ENCODE results near the gene HPCAL4. TPM values are rescaled to one million over a fixed set of nuclear protein-coding genes. Genes with fewer than 3 reads are reported as not detected.

The HPCAL4 gene
- polyA plus RNA-seq, 1 experiment: not detected

DNA sequence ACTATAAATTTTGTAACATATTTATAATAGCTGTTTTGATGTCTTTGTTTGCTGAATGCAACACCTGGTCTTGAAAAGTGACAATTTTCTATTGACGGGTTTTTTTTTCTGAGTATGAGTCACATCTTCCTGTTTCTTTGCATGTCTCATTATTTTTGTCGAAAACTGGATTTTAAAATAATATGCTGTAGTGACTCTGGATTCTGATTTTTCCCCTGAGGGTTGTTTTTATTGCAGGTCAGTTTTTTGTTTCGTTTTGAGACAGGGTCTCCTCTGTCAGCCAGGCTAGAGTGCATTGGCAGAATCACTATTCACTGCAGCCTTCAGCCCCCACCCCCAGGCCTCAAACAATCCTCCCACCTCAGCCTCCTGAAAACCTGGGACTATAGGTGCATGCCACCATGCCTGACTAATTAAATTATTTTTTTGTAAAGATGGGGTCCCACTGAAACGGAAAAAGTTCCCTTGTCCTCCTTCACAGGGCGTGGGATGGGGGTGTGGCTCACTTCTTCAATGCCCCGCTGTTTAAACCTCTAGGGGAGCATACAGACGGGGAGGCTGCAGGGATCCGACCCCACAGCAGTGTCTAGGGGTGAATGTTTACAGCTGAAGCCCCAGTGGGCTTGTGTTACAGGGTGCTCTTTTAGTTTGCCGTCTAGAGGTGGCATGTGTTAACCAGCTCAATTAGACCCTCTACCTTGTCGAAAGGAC lies 36.1 kb upstream of the HPCAL4 start:
- Histone ChIP-seq H3K27me3 (ENCODE audit: control insufficient read depth, insufficient read depth, low read length) (peaks cover 34% of the 10 kb centered on the region), H3K4me3 (ENCODE audit: low read depth, low read length) (no peak overlapping the region), H3K9me3 (ENCODE audit: control insufficient read depth, insufficient read depth, low read length) (no peaks in the 10 kb centered on the region), H3K27ac (ENCODE audit: low read depth, low read length) (no peak overlapping the region)
- ChIA-PET POLR2A (no interaction called here), CTCF (no interaction called here)
- TF ChIP-seq, protein P1, sequence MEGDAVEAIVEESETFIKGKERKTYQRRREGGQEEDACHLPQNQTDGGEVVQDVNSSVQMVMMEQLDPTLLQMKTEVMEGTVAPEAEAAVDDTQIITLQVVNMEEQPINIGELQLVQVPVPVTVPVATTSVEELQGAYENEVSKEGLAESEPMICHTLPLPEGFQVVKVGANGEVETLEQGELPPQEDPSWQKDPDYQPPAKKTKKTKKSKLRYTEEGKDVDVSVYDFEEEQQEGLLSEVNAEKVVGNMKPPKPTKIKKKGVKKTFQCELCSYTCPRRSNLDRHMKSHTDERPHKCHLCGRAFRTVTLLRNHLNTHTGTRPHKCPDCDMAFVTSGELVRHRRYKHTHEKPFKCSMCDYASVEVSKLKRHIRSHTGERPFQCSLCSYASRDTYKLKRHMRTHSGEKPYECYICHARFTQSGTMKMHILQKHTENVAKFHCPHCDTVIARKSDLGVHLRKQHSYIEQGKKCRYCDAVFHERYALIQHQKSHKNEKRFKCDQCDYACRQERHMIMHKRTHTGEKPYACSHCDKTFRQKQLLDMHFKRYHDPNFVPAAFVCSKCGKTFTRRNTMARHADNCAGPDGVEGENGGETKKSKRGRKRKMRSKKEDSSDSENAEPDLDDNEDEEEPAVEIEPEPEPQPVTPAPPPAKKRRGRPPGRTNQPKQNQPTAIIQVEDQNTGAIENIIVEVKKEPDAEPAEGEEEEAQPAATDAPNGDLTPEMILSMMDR (IDR thresholded peaks at IDR 0.05; ENCODE audit: low read depth, low read length): no peak
- DNase-seq (ENCODE audit: low read depth, low spot score): no peak

DNA sequence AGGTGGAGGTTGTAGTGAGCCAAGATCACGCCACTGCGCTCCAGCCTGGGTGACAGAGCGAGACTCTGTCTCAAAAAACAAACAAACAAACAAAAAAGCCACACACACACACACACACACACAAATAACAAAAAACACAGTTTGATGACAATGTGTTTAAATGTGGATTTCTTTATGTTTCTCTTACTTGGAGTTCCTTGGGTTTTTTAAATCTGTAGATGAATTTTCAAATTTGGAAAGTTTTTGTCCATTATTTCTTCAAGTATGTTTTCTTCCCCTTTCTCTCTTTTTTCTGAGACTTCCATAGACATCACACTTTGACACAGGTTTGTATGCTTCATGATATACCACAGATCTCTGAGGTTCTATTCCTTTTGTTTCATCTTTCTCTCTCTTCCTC lies 35.4 kb upstream of the HPCAL4 start:
- no peak overlapping the region for H3K4me3 ChIP-seq (ENCODE audit: low read depth, low read length)
- H3K27me3 ChIP-seq (ENCODE audit: control insufficient read depth, insufficient read depth, low read length): peaks cover 34% of the 10 kb centered on the region
- no peak overlapping the region for H3K27ac ChIP-seq (ENCODE audit: low read depth, low read length)
- H3K9me3 ChIP-seq (ENCODE audit: control insufficient read depth, insufficient read depth, low read length): no peaks in the 10 kb centered on the region
- TF ChIP-seq, protein P1 (IDR thresholded peaks at IDR 0.05; ENCODE audit: low read depth, low read length): no peak
- DNase-seq (ENCODE audit: low read depth, low spot score): no peak
- ChIA-PET CTCF (interaction anchor here (1.7 to 2.4 kb wide), 2 partner anchors 12 to 121 kb away, joined by 5 to 13 read pairs; partner anchors contain the start of gene PPIE), POLR2A (no interaction called here)

DNA sequence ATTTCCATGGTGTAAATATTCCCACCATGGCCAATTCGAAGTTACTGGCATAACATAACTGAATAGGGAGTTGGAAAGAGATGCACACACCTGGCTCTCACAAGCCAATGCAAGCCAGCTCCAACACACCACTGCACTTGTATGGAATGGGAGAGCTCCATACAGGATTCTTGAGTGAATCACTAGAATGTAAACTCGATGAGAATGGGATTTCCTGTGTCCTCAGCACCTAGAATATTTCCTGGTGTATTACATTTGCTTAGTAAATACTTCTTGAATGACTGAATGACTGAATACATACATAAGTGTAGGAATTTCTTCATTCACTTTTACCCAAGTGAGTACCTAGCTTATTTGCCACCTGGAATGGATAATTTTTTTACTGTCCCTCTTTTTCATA lies 31.3 kb upstream of the HPCAL4 start:
- Histone ChIP-seq H3K9me3 (ENCODE audit: control insufficient read depth, insufficient read depth, low read length) (no peaks in the 10 kb centered on the region), H3K27me3 (ENCODE audit: control insufficient read depth, insufficient read depth, low read length) (peaks cover 29% of the 10 kb centered on the region), H3K27ac (ENCODE audit: low read depth, low read length) (no peak overlapping the region), H3K4me3 (ENCODE audit: low read depth, low read length) (no peak overlapping the region)
- no peak for DNase-seq (ENCODE audit: low read depth, low spot score)
- TF ChIP-seq, protein P1 (IDR thresholded peaks at IDR 0.05; ENCODE audit: low read depth, low read length): no peak
- POLR2A ChIA-PET: no interaction called here
- CTCF ChIA-PET: interaction anchor here (1.0 to 2.1 kb wide), 2 partner anchors 68 to 116 kb away, joined by 5 to 13 read pairs; no protein-coding TSS in a partner anchor

DNA sequence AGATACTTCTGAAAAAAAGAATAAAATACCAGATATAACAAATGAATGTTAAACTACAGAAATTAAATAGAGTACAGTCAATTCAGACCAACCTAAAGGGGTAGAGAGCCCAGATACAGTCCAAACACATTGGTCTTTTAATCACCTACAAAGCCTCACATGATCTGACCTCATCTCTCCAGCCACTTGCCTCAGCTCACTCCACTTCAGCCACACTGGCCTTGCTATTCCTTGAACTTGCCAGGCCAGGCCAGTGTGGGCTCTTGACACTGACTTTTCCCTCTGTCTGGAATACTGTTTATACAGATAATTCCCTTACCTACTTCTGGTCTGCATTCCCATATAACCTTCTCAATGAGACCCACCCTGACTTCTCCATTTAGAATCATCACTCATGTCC lies 30.4 kb upstream of the HPCAL4 start:
- Histone ChIP-seq H3K4me3 (ENCODE audit: low read depth, low read length) (no peak overlapping the region), H3K9me3 (ENCODE audit: control insufficient read depth, insufficient read depth, low read length) (no peaks in the 10 kb centered on the region), H3K27me3 (ENCODE audit: control insufficient read depth, insufficient read depth, low read length) (peaks cover 31% of the 10 kb centered on the region), H3K27ac (ENCODE audit: low read depth, low read length) (no peak overlapping the region)
- DNase-seq (ENCODE audit: low read depth, low spot score): no peak
- TF ChIP-seq, protein P1 (IDR thresholded peaks at IDR 0.05; ENCODE audit: low read depth, low read length): no peak
- ChIA-PET POLR2A (no interaction called here), CTCF (interaction anchor here (2.1 to 5.7 kb wide), 2 partner anchors 116 kb away, joined by 13 to 76 read pairs; no protein-coding TSS in a partner anchor)

Measured in AG04450 (cell line).